Hippocampal formation (tissue), 2 donors: Measurements from ENCODE around the gene MTHFD1L.
"Not testable (repeated sequence)": the region's sequence is repeated elsewhere in the genome, so short reads cannot be mapped to it uniquely, and the experiment has no call there.

Source experiments
- DNase-seq, 2 donors: peaks; one replicate each; lab custom pipeline; 2025; lab: John Stamatoyannopoulos, UW

The MTHFD1L gene

DNA sequence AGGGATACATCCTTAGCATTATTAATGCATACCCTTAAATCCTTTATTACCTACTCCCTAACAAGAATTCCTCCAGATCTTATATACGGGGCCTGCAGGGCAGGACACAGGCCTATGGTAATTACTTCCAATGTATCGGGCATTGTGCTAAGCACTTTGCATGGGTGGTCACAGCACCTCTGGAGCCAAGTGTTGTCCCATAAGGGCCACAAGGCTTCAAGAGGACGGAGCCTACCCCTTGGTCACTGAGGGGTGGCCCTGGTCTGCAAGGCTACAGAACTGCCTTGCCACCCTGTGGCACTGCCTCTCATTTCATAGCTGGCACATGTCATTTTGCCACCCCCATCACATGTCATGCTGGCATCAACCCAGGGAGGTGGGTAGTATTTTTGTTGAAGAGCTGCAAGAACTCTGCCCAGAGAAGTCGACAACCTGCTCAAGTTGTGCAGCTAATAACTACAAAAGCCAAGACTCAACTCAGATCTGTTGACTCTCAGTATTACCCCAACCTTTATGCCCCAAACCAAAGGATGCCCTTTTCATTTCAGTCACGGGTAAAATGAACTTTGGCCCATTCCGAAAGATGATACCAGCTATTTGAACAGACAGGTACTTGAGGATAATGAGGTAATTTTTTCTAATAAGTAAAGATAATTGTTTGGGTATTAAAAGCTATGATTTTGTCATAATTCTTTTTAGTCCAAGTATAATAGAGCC is 230.2 kb downstream of the MTHFD1L start:
- no peak for DNase-seq

DNA sequence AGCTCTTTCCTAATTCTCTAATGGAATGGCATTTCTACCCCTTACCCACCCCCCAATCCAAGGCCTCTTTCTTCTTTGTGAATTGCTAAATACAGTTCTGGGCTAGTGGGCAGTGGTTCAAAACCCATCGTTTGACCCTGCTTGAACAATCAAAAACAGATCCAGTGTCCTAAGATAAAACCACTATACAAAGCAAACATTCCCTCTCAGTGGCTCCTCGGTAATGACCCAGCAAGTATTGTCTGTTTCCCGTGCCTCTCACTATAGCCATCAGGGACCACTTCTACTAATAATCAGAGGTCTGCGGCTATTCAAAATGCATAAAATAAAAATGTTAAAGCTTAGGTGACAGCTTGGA is 230.7 kb downstream of the MTHFD1L start:
- DNase-seq, result no peak

DNA sequence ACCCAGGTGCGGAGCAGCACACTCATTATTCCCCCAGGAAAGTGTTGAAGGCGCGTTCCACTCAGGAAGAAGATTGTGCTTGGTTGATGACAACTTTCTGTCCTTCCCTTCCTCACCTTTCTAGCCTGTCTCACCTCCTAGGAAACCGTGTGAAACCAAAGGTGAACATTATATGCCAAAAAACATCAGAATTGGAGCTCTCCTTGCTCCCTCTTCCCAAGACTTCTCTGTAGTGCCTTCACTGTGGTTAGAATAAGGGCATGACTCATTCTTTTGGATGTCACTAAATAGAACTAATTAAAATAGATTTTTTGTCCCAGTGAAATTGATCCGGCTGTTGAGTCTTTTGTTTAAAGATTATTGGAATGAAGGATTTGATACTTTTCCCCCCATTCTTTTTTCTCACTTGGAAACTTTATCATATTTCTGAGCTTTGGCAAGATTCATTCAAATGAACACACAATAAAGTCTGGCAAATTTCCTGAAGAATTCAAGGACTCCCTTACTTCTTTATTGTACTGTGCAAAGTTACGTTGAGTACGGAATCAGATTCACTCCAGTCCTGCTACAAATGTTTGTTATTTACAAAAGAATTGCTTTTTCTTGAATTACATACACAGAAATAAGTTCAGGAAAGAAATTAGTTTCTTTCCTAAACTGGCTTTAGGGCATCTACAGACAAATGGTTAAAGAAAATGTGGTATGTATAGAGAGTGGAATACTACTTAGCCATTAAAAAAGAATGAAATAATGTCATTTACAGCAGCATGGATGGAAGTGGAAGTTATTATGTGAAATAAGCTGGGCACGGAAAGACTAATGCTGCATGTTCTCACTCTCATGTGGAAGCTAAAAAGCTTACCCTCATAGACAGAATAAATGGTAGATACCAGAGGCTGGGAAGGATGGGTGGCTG is 231.4 kb downstream of the MTHFD1L start:
- DNase-seq, result no peak

DNA sequence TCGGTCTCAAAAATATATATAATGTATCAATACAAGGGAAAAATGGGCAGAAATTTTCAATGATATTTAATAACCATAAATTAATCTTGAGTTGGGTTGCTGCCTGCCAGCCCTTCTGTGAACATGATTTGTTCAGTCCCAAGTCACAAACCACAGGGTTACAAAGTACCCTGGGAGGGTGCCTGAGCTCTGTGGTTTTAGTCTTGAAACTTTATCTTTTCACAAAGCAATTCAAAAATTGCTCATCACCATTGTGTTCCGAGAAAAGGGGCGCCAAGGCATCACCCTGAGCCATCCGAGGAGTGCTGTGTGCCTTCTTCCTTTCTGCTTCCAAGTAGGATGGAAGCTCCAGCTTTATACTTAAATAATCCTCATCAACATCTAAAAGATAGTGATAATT is 232.7 kb downstream of the MTHFD1L start:
- no peak for DNase-seq

DNA sequence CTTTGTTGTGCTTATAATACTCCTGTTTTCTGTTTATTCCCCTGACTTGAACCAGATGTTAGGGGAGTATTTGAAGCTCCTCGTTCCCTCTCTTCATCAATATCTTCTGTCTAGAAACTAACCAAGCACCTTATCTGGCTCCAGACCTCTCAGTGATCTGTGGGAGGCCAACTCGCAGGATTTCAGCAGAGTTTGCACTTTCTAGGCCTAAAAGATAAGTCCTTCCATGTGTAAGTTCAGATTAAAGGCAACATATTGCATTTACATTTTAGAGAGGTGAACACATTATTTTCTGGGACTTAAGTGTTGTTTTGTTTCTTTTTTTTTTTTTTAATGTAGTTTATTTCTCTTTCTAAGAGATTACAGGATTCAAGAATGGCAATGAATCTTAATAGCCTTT is 234.8 kb downstream of the MTHFD1L start:
- DNase-seq, result no peak

DNA sequence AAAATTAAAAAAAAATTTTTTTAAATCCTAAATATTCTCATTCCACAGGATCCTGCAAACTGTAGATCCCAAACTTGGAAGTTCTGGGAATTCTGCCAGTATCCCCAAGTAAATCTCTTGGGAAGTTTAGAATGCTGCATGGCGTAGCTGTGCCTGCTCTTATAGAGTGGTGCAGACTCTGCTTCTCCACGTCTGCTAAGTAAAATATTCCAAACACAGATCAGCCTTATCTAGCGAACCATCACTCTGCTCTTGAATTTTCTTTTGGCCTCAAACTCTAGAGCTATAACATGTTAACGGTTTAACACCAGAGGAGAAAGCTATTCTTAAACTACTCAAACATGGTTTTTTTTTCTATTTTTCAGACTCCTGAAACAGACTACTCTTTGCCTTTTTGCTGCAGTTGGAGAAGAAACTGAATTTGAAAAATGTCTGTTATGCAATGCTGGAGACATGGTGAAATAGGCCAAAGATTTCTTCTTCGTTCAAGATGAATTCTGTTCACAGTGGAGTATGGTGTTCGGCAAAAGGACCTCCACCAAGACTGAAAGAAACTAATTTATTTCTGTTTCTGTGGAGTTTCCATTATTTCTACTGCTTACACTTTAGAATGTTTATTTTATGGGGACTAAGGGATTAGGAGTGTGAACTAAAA is 235.8 kb downstream of the MTHFD1L start:
- no peak for DNase-seq

DNA sequence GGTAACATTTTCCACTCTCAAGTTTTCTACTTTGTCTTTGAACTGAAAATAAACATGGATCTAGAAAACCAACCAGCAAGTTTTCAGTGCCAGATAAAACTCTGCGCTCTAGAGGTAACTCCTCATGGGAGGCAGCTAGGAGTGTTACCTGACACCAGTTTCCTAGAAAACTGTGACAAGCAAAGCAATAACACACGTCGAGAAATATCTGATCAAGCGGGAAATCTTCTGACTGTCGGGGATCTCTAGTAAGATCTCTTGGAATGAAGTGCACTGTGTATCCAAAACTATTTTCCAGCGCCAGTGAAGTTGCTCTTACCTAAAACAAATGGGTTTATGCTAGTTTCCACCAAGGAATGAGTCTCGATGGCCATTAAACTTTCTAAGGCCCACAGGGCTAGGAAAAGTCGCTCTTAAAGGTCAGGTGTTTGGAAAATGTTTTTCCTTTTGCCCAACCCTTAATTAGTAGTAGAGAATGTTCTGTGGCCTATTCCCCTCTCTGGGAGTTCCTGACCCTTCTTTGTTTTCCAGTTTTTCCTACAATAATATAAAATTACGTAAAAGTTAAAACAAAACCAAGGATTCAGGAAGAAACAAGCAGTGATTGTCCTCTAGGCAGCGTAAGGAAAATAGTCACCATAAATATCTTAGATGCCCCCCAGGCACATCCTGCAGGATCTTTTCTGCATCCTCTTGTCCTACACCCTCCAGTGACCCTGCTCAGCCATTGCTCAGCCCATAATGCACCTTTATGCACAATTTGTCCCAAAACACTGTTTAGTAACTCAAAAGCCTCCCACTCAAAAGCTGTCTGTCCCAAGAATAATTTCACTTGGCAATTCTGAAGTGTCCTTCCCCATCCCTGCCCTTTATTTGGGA is 236.6 kb downstream of the MTHFD1L start:
- DNase-seq, result no peak

DNA sequence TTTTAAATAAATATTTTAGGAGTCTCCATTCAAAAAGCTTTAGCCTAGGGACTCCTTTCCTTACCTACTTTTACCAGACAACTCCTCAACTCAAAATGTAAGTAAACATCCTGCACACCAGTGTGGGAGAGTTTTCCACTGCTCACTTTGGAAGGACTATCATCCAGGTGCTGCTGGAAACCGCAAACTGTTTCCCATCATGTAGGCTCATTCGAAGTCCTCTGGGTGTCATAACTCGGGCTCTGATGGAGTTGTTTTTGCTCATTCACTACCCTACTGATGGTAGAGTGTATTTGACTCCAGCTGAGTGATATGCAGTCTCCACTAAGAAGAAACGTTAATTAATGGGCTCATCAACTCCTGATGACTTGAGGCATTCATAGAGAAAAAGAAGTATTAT is 237.8 kb downstream of the MTHFD1L start:
- no peak for DNase-seq

DNA sequence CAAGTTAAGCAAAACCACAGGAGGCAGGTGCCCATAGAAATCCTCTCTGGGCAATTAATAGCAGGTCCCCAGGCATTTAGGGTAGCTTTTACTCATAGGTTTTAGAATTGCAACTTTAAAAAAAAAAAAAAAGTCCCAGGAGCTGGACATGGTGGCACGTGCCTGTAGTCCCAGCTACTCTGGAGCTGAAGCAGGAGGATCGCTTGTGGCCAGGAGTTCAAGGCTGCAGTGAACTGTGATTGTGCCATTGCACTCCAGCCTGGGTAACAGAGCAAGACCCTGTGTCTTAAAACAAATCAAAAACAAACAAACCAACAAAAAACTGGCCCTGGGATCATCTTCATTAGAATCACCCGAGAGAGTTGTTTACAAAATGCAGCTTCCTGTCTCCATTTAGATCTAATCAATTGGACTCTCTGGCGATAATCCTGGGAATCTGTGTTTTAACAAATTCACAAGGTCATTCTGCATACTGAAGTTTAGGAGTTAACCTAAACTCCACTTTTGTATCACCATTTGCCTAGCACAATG is 242.5 kb downstream of the MTHFD1L start:
- no peak for DNase-seq

DNA sequence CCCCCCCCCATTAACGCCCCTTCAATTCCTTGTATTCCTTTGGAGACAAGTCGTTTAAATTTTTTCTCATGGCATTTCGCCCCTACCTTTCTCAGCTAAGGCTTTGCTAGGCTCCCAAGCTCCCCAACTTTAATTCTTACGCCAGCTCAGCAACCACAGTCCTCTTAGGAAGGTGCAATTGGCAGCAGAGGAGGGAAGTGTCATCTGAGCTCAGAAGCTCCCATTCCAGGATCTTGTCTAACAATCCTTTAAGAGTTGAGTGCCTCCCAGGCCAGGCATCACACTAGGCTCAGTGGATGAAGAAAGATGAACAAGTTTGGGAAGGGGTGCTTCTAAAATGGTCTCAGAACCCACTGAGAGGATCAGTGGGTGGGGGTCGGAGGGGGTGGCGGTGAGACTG is 243.0 kb downstream of the MTHFD1L start:
- DNase-seq, result no peak

DNA sequence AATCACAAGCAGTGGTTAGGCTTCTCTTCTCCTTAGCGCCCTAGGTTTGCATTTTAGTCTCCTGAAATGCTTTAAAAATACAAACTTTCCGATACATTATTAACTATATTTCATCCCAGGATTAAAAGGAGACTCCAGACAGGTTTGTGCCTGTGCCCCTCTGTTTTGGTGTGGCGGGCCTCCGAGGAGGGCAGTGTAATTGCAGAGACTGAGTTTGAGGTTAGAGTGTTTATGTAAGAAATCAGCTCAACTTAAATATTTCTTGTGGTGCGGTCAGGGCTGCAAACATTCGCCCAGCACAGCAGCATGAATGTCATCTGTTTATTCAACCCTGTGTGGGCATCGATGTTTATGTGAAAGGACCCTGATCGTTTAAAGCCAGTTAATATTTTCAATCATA is 243.9 kb downstream of the MTHFD1L start:
- no peak for DNase-seq

DNA sequence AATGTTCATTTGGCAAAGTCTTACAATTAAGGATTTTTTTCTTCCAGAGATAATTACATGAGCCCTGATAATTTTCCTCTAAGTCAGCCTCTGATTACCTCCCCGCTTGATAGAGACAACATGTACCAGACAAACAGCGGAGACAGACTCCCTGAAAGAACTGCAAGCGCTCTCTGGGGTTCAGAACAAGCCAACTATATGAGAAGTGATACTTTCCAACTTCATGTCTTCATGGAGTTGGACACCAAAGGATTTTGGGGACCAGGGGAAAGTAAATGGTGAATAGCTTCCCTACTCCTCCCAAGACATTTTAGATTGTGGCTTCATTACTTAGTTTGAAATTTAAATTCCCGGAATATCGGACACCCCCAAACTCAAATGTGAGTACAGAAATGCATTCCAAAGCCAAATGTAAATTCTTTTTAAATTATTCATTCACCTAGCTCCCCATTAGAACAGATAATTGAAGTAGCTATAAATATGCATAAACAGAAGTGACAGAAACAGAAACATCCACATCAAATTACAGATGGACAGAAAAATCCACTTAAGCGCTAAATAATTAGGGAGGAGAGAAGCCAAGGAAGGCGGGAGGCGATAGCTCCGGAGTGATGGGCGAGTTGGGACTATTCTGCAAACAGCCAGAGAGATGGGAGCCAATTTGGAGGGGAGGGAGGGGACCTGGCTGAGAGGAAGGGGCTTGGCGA is 244.5 kb downstream of the MTHFD1L start:
- DNase-seq, result no peak

DNA sequence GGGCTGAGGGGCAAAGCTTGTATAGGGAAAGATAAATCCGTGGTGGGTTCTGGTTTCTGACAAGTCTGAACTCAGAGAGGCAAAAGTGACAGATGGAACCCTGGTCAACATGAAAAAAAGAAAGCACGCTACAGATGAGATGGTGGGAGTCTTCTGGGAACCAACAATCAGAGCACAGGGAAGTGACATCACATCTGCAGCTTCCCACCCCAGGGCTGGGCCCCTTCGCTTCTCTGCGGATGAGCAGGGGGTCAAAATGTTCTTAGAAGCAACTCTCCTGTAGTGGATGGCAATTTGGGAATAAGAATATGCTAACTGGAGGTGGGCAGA is 245.0 kb downstream of the MTHFD1L start:
- DNase-seq, result no peak

DNA sequence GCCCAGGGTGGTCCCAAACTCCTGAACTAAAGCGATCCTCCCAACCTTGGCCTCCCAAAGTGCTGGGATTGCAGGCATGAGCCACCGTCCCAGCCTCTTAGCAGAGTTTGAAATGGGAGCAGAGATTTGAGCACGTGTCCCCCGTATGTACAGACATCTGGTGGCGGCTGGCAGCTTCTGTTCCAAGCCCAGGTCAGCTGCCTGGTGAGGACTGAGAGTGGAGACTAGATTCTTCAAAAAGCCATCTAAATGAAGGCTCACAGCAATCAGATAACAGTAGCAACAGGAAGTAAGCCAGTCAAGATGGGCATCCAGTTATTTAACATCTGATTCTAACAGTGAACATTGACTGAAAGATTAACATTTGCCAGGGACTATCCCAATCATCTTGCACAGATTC is 246.2 kb downstream of the MTHFD1L start:
- DNase-seq, result no peak

DNA sequence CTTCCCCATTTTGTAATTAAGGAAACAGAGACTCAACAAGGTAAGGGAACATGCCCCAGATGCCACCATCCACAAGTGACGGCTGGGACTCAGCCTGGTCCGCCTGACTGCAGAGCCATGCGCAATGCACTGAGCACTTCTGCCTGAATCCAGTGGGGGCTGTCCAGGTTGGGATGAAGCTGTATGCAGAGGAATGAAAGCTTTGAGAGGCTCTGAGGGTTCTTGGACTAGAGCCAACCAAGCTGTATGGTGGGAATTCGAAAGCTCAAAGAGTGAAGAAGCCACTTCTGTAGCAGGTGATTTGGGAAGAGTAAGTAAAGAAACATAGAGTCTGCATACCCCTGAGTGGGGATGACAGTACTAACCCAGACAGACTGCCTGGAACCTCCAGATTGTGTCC is 246.6 kb downstream of the MTHFD1L start:
- DNase-seq, result no peak

DNA sequence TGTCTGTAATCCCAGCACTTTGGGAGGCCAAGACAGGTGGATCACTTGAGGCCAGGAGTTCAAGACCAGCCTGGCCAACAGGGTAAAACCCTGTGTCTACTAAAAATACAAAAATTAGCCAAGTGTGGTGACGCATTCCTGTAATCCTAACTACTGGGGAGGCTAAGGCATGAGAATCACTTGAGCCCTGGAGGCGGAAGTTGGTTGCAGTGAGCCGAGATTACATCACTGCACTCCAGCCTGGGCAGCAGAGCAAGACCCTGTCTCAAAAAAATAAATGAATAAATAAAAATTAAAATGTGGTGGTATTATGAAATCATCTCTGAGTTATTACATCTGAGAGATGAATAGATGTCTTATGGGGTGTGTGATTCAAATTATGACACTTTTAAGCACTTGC is 247.4 kb downstream of the MTHFD1L start:
- not testable (repeated sequence) for DNase-seq

DNA sequence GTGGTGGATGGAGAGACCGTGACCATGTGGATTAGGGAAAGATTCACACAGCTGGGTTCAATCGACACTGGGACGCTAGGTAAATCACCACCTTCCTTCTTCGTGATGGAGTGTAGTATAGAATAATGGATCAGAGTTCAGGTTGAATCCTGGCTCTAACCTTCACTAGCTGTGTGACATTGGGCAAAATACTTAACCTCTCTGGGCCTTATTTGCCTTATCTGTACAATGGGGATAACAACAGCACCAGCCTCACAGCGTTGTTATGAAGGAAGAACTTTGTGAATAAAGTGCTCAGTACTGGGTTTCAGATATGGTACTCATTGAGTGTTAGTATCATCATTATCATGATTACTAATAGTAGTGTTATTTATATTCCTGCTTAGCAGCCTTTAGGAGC is 248.1 kb downstream of the MTHFD1L start:
- no peak for DNase-seq

DNA sequence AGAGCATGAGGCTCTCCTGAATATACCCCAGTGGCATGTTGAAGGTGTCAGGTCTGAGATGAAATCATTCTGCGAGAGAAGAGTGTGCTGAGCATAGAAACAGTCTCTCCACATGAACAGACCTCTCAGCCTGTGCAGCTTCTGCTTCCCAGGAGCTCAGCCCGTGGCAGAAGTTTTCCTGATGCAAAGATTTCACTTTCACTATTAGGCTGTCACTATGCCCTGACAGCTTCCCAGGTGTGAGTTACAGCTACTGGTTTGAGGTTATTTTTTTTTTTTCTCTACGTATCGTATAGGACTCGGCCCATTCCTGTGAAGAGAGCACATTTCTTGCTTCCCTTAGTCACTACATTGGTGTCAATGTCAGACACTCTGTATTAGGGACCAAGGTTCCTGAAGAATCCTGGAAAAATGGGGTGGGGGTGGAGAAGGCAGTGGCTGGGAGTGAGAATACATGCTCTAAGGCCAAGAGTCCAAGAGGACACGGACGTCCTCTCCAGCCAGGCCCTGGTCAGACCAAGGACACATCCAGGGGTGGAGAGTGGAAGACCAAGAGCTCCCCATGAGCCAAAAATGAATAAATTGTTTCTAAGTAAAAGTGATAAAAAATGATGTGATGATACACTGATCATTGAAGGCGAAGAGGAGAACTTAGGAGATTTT is 253.1 kb downstream of the MTHFD1L start:
- no peak for DNase-seq

DNA sequence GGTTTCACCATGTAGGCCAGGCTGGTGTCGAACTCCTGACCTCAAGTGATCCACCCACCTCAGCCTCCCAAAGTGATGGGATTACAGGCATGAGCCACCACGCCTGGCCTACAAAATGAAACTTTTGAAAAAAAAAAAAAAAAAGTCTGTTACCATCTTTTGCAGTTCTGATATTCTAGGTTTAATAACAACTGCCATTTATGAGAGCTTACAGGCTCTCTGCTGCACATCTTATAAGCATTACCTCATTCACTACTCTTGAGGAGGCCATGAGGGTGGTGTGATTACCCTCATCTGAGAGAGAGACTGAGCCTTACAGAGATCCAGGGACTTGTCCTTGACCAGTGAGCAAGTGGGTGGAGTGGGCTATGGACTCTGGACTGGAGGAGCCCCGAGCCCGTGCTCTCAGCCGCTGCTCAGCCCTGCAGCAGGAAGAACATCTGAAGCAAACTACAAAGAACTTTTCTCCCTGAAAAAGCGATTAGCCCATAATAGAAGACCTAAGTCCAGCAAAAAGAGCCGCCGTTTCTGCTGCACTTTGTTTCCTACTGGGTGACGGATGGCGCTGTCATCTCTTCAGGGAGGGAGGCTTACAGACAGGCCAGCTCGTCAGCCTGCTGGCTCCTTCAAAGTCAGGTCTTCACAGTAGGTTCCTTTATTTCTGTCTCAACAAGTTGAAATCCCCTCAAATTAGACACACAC is 254.5 kb downstream of the MTHFD1L start:
- no peak for DNase-seq

DNA sequence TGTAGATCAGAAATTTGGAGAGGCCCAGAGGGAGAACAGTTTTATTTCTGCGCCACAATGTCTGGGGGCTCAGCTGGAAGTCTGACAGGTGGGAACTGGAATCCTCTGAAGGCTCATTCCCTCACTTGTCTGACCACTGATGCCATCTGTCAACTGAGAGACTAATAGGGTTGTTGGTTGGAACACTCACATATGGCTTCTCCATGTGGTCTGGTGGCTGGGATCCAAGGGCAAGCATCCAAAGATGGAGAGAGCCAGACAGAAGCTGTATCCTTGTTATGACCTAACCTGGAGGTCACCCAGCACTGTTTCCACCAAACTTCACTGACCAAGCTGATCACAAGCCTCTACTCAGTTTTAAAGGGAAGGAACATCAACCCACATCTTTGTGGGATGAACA is 256.4 kb downstream of the MTHFD1L start:
- DNase-seq, result no peak
